ENCODE measurements around the gene LGALS3BP.

DNA sequence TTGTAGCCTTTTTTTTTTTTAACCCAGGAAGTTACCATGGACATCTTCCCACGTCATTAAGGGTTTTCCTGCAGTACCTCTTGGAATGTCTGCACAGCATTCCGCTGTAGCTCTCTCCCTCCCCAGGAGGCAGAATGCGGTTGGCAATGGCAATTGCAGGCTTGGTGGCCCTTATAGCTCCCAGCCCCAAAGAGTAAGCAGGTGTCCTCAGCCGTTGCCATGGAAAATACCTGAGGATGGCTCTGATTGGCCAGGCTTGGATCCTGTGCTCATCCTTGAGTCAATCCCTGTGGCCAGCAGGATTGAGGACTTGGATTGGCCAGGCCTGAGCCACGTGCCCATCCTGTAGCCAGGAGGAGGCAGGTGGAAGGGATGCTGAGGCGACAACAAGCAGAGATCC is 39.0 kb downstream of the LGALS3BP start:
- TF ChIP-seq, protein P1, sequence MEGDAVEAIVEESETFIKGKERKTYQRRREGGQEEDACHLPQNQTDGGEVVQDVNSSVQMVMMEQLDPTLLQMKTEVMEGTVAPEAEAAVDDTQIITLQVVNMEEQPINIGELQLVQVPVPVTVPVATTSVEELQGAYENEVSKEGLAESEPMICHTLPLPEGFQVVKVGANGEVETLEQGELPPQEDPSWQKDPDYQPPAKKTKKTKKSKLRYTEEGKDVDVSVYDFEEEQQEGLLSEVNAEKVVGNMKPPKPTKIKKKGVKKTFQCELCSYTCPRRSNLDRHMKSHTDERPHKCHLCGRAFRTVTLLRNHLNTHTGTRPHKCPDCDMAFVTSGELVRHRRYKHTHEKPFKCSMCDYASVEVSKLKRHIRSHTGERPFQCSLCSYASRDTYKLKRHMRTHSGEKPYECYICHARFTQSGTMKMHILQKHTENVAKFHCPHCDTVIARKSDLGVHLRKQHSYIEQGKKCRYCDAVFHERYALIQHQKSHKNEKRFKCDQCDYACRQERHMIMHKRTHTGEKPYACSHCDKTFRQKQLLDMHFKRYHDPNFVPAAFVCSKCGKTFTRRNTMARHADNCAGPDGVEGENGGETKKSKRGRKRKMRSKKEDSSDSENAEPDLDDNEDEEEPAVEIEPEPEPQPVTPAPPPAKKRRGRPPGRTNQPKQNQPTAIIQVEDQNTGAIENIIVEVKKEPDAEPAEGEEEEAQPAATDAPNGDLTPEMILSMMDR (conservative IDR thresholded peaks at IDR 0.05), result no peak
- no peak for TF ChIP-seq ZFX (IDR thresholded peaks at IDR 0.05)
